Epithelial cell of esophagus (primary cell): ENCODE measurements around the gene SLC30A3.

Source experiments
- DNase-seq: peaks from one replicate; pipeline ENCODE4 v3.0.0; 2010; ENCODE audit warnings: low read depth
- H3K4me3 ChIP-seq: 2 replicates; pipeline ENCODE4 v1.5.1; 2011; ENCODE audit warnings: mild to moderate bottlenecking, low read length, control low read depth
- CTCF ChIP-seq: IDR thresholded peaks from 2 replicates; pipeline ENCODE4 v1.5.1; 2011; ENCODE audit warnings: low read depth, mild to moderate bottlenecking, low read length, control low read depth, inconsistent platforms; ENCODE audit not compliant: insufficient read depth; ENCODE audit errors: missing control alignments

Gene SLC30A3

GRCh38 chr2:27262379-27263286 lies at the start of gene SLC30A3:
SLC30A3 (minus strand) TSS chr2:27263047; CDS start chr2:27262906, 141 bp downstream.
- no peak for TF ChIP-seq CTCF
- H3K4me3 ChIP-seq, result peak within 1 kb of the TSS; percentile 12
- peak; percentile 54 for DNase-seq

- no peak for TF ChIP-seq CTCF
- DNase-seq, result no peak
- H3K4me3 ChIP-seq, result no peak overlapping the region
Measured at GRCh38 chr2:27312152-27312551, 49.3 kb upstream of the SLC30A3 start.

GRCh38 chr2:27309651-27310050 lies 46.8 kb upstream of the SLC30A3 start:
- no peak for DNase-seq
- TF ChIP-seq CTCF, result no peak
- H3K4me3 ChIP-seq, result no peak overlapping the region

- no peak within 1 kb of the TSS for H3K4me3 ChIP-seq
- TF ChIP-seq CTCF, result no peak
- DNase-seq, result peak; percentile 65
Measured at GRCh38 chr2:27308359-27308881, 45.6 kb upstream of the SLC30A3 start, which contains the start of gene UCN. UCN (minus strand) TSS chr2:27308445; CDS start chr2:27307895, 550 bp downstream.

- H3K4me3 ChIP-seq, result no peak overlapping the region
- no peak for TF ChIP-seq CTCF
- DNase-seq, result no peak
Measured at GRCh38 chr2:27307545-27308358, 44.9 kb upstream of the SLC30A3 start.

GRCh38 chr2:27307287-27307544 lies 44.4 kb upstream of the SLC30A3 start:
- TF ChIP-seq CTCF, result no peak

More at GRCh38 chr2:27307287-27307544, 44.4 kb upstream of the SLC30A3 start:
- no peak for DNase-seq
- no peak overlapping the region for H3K4me3 ChIP-seq
